Progenitor cell of endocrine pancreas (in vitro differentiated cells): ENCODE results near the gene ICAM1. TPM values are rescaled to one million over a fixed set of nuclear protein-coding genes. Genes with fewer than 3 reads are reported as not detected.
A peak's percentile ranks its signal among the peaks of the same experiment; 100 is the strongest.

ENCODE experiments used
- DNase-seq: peaks from one replicate; pipeline ENCODE4 v3.0.0; 2021; ENCODE audit warnings: low spot score; ENCODE audit not compliant: unreplicated experiment
- H3K27ac Mint-ChIP-seq: 2 replicates; pipeline ENCODE4 v1.8.0; 2021; ENCODE audit warnings: mild to moderate bottlenecking, moderate library complexity, mixed read lengths
- H3K27me3 Mint-ChIP-seq: 2 replicates; pipeline ENCODE4 v1.8.0; 2021; ENCODE audit warnings: mixed read lengths
- H3K36me3 Mint-ChIP-seq: 2 replicates; pipeline ENCODE4 v1.8.0; 2022; ENCODE audit warnings: mixed read lengths; ENCODE audit not compliant: insufficient read depth
- H3K4me1 Mint-ChIP-seq: 2 replicates; pipeline ENCODE4 v1.8.0; 2021; ENCODE audit warnings: low read depth, mixed read lengths
- H3K4me3 Mint-ChIP-seq: 2 replicates; pipeline ENCODE4 v1.8.0; 2021; ENCODE audit warnings: low read depth, mild to moderate bottlenecking, moderate library complexity, mixed read lengths
- H3K9me3 Mint-ChIP-seq: 2 replicates; pipeline ENCODE4 v1.8.0; 2021; ENCODE audit warnings: low read depth, mixed read lengths
- total RNA-seq: library from RNA; stranded (reverse); gene quantifications from 2 replicates; pipeline ENCODE4 v1.2.1, GENCODE V29; 2021
- TF ChIP-seq, protein P1 (sequence below): fragments of 200-600 bp; sonication (generic); IDR thresholded peaks from one replicate; pipeline ENCODE4 v1.5.0; 2021; ENCODE audit warnings: antibody characterized with exemption, mild to moderate bottlenecking; ENCODE audit not compliant: unreplicated experiment

Gene ICAM1
- total RNA-seq, 1 donor from 2014 or later, result 0.17 TPM

DNA sequence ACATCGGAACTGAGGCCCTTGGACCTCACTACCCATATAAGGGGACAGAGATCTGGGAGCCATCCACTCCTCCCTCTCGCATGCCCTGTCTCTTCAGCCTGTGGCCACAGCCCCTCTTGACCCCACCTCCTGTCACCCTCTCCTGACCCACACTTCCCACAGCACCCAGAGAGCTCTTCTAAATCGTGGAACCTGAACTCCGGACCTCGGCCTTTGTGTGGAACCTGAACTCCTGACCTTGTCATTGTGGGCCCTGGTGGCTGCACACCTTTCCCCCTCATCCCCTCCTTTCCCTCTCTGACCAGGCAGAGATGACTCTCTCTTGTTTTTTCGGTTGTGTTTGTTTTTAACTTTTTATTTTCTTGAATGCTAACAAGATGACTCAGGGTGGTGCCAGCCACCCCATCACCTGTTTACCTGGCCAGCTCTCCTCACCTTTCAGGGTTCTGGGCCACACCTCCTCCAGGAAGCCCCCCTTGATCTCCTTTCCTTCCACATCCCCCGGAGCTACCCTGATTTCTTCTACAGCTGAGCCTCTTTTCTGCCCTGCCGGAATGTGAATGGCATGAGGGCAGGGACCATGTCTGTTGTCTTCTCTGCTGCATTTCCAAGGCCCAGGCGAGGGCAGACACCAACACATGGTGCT lies 13.8 kb upstream of the ICAM1 start:
- Mint-ChIP-seq H3K4me1 (peaks cover 3% of the 10 kb centered on the region), H3K27me3 (no peaks in the 10 kb centered on the region), H3K9me3 (no peaks in the 10 kb centered on the region), H3K36me3 (peaks cover 14% of the 10 kb centered on the region), H3K27ac (peak overlapping the region; percentile 39), H3K4me3 (no peak overlapping the region)
- DNase-seq, result no peak
- TF ChIP-seq, protein P1, sequence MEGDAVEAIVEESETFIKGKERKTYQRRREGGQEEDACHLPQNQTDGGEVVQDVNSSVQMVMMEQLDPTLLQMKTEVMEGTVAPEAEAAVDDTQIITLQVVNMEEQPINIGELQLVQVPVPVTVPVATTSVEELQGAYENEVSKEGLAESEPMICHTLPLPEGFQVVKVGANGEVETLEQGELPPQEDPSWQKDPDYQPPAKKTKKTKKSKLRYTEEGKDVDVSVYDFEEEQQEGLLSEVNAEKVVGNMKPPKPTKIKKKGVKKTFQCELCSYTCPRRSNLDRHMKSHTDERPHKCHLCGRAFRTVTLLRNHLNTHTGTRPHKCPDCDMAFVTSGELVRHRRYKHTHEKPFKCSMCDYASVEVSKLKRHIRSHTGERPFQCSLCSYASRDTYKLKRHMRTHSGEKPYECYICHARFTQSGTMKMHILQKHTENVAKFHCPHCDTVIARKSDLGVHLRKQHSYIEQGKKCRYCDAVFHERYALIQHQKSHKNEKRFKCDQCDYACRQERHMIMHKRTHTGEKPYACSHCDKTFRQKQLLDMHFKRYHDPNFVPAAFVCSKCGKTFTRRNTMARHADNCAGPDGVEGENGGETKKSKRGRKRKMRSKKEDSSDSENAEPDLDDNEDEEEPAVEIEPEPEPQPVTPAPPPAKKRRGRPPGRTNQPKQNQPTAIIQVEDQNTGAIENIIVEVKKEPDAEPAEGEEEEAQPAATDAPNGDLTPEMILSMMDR, result no peak

DNA sequence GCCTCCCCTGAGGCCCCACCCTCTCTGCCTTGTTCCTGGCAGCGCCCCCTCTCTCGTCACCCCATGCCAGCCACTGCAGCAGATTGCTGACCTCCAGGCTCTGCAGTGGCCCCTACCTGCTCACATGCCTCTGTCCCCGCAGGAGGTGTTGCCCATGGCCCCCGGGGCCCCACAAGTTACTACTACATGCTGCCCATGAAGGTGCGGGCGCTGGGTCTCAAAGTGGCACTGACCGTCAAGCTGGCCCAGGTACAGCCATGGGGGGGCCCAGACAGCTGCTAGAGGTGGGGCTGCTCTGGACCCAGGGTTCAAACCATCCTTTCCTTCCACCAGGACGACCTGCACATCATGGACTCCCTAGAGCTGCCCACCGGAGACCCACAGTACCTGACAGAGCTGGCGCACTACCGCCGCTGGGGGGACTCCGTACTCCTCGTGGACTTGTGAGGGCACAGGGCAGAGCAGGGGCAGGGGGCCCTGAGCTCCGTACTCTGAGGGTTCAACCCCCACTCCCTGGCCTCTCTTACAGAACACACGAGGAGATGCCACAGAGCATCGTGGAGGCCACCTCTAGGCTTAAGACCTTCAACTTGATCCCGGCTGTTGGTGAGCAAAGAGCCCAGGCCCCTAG lies 12.7 kb upstream of the ICAM1 start:
- Mint-ChIP-seq H3K36me3 (peaks cover 14% of the 10 kb centered on the region), H3K4me1 (no peaks in the 10 kb centered on the region), H3K4me3 (no peak overlapping the region), H3K27ac (no peak overlapping the region), H3K27me3 (no peaks in the 10 kb centered on the region), H3K9me3 (no peaks in the 10 kb centered on the region)
- no peak for DNase-seq
- TF ChIP-seq, protein P1, result no peak

DNA sequence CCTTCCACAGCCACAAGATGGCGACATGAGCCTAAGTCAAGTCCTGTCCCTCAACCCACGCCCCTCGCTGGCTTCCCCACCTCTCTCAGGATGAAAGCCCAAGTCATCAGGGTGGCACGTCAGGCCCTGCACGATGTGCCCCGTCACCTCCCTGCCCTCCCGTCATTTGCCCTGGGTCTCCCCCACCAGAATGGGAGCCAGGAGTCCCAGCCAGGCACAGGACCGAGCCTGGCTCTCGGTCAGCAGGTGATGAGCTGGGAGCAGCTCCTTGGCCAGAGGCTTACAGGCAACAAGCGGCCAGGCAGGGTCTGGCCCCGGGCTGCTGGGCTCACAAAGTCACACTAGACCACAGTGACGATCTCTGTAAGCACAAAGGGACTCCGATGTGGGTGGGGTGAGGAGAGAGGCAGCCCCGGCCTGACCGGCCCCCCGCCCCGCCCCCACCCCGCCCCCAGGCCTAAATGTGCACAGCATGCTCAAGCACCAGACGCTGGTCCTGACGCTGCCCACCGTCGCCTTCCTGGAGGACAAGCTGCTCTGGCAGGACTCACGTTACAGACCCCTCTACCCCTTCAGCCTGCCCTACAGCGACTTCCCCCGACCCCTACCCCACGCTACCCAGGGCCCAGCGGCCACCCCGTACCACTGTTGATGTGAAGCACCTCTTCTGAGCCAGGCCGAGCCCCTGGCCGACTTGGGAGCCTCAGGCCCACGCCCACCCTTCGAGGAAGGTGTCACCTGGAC lies 11.6 kb upstream of the ICAM1 start:
- Mint-ChIP-seq H3K4me1 (no peaks in the 10 kb centered on the region), H3K36me3 (peaks cover 12% of the 10 kb centered on the region), H3K4me3 (no peak overlapping the region), H3K27ac (no peak overlapping the region), H3K27me3 (no peaks in the 10 kb centered on the region), H3K9me3 (no peaks in the 10 kb centered on the region)
- TF ChIP-seq, protein P1, result peak; percentile 71
- peak; percentile 84 for DNase-seq

DNA sequence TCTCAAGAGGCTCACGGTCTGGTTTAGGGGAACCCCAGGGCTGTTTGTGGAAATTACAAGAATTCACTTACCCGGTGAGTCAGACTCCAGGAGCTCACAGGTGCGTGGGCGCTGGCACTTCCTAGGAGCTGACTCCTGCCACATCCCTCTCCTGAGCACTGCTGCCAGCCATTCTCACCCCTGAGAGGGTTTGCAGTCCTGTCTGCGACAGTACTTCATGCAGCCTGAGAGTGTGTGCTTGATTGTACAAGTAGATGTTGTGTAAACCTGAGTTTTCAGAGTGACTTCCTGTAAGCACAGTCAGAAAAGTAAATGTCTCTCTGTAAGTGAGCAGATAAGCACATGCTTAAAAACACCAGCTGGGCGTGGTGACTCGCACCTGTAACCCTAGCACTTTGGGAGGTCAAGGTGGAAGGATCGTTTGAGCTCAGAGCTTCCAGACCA lies 10.8 kb upstream of the ICAM1 start:
- no peak overlapping the region for H3K27ac Mint-ChIP-seq
- H3K27me3 Mint-ChIP-seq, result no peaks in the 10 kb centered on the region
- no peak overlapping the region for H3K4me3 Mint-ChIP-seq
- H3K4me1 Mint-ChIP-seq, result no peaks in the 10 kb centered on the region
- H3K36me3 Mint-ChIP-seq, result peaks cover 11% of the 10 kb centered on the region
- TF ChIP-seq, protein P1, result no peak
- no peak for DNase-seq
- no peaks in the 10 kb centered on the region for H3K9me3 Mint-ChIP-seq

DNA sequence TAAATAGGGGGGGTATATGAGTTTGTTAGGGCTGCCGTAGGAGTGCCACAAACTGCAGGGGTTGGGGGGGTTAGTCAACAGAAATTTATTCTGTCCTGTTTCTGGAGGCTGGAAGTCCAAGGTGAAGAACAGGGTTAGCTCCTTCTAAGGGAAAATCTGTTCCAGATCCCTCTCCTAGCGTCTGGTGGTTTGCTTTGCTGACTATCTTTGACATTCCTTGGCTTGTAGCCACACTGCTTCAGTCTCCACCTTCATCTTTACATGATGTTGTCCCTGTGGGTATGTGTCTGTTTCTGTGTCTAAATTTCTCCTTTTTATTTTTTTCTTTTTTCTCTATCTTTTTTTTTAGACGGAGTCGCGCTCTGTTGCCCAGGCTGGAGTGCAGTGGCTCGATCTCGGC lies 8.1 kb upstream of the ICAM1 start:
- Mint-ChIP-seq H3K36me3 (peaks cover 2% of the 10 kb centered on the region), H3K27ac (no peak overlapping the region), H3K4me3 (no peak overlapping the region), H3K4me1 (no peaks in the 10 kb centered on the region), H3K9me3 (no peaks in the 10 kb centered on the region), H3K27me3 (peaks cover 3% of the 10 kb centered on the region)
- no peak for DNase-seq
- TF ChIP-seq, protein P1, result no peak
